ELR (cell line): Measurements from ENCODE around the gene PIEZO1.

ENCODE experiments used
- DNase-seq: peaks from one replicate; pipeline ENCODE4 v3.0.0-alpha.2; 2015; ENCODE audit warnings: low read depth

PIEZO1 gene

GRCh38 chr16:88733630-88734360, 51.2 kb downstream of the PIEZO1 start:
- DNase-seq: no peak

- no peak for DNase-seq
Observed at GRCh38 chr16:88732961-88733294, 52.1 kb downstream of the PIEZO1 start.

GRCh38 chr16:88732172-88732960, 52.7 kb downstream of the PIEZO1 start:
- DNase-seq: no peak

- DNase-seq: peak; percentile 40
Observed at GRCh38 chr16:88731699-88732098, 53.3 kb downstream of the PIEZO1 start.

GRCh38 chr16:88730632-88731607, 54.1 kb downstream of the PIEZO1 start:
- DNase-seq: peak; percentile 65

- no peak for DNase-seq
Observed at GRCh38 chr16:88727871-88728270, 57.1 kb downstream of the PIEZO1 start.

GRCh38 chr16:88726981-88727380, 58.0 kb downstream of the PIEZO1 start:
- DNase-seq: no peak

GRCh38 chr16:88726408-88726749, 58.6 kb downstream of the PIEZO1 start:
- DNase-seq: no peak

GRCh38 chr16:88725609-88726407, 59.2 kb downstream of the PIEZO1 start:
- no peak for DNase-seq

GRCh38 chr16:88724855-88725555, 60.0 kb downstream of the PIEZO1 start:
- no peak for DNase-seq

- no peak for DNase-seq
Observed at GRCh38 chr16:88723911-88724310, 61.1 kb downstream of the PIEZO1 start.

GRCh38 chr16:88723507-88723887, 61.5 kb downstream of the PIEZO1 start:
- DNase-seq: no peak

GRCh38 chr16:88722784-88723506, 62.1 kb downstream of the PIEZO1 start:
- DNase-seq: no peak

- DNase-seq: no peak
Observed at GRCh38 chr16:88721815-88722755, 62.9 kb downstream of the PIEZO1 start.

GRCh38 chr16:88721236-88721635, 63.8 kb downstream of the PIEZO1 start:
- no peak for DNase-seq

- no peak for DNase-seq
Observed at GRCh38 chr16:88720396-88720970, 64.5 kb downstream of the PIEZO1 start.

GRCh38 chr16:88719933-88720296, 65.1 kb downstream of the PIEZO1 start:
- DNase-seq: no peak

- no peak for DNase-seq
Observed at GRCh38 chr16:88719267-88719932, 65.6 kb downstream of the PIEZO1 start.
